Stimulated activated CD8-positive, alpha-beta memory T cell treated with anti-CD3 and anti-CD28 coated beads, Interleukin-15, amount 100 ng/mL, for 24 hours (primary cell): ENCODE results near the gene MANSC4.

Source experiments
- DNase-seq: peaks from one replicate; pipeline ENCODE4 v3.0.0-alpha.2; 2020; ENCODE audit warnings: low read depth

The MANSC4 gene

DNA sequence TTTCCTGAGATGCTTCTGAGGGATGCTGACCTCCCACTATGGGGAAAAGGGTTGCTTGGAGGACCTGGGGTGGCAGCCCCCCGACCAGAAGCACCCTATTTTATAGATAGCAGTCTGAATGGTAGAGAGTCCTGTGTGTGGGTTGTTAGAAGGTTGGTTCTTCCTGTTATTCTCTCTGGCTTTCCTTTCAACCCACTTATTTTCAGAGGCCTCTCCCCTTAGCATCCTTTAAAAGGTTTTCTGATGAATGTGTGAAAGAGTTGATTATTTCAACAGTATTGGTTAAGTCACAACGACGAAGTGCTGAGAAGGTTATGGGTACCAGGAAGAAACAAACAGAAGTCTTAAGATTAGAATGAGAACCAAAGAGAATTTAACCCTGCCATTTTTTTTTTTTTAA is 20.8 kb upstream of the MANSC4 start:
- no peak for DNase-seq

DNA sequence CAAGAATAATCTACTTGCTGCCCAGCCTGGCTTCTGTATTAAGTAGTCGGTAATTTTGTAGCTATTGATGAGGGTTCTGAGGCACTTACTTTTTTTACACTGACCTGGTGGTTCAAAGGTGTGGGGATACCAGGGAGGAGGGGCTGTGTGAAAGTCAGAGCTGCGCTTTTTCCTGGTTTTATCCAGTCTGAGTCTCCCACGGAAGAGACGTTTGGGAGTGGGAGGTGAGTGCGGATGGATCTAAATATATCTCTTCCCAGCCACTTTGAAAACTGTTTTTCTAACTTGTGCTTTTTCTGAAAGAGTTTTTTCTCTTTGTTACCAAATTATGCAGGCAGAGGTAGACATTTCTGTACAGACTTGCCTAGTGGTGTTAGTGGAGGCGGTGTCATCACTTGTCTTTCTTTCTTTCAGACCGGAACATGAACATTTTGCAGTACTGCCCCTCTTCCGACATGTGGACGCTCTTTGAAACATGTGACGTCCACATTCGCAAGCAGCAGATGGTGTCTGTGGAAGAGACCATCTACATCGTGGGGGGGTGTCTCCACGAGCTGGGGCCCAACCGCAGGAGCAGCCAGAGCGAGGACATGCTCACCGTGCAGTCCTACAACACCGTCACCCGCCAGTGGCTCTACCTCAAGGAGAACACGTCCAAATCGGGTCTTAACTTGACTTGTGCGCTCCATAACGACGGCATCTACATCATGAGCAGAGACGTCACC is 17.4 kb upstream of the MANSC4 start:
- DNase-seq, result no peak

DNA sequence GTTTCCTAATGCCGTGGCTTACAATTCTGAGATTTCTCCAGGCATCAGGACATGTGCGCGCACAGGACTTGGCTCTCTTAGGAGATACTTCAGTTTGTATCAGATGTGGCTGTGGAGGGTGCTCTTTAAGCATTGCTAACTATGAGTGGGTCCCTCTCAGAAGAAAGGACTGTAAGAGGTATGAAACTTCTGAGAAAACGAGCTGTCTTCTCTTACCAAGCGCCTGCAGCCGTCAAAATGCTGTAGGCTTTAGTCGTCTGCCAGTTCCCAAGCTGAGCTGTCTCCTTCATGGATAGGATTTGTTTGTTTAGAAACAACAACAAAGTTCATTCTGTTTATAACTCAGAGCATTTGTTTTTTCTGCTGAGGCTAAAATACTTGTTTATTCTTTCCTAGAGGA is 16.1 kb upstream of the MANSC4 start:
- no peak for DNase-seq

DNA sequence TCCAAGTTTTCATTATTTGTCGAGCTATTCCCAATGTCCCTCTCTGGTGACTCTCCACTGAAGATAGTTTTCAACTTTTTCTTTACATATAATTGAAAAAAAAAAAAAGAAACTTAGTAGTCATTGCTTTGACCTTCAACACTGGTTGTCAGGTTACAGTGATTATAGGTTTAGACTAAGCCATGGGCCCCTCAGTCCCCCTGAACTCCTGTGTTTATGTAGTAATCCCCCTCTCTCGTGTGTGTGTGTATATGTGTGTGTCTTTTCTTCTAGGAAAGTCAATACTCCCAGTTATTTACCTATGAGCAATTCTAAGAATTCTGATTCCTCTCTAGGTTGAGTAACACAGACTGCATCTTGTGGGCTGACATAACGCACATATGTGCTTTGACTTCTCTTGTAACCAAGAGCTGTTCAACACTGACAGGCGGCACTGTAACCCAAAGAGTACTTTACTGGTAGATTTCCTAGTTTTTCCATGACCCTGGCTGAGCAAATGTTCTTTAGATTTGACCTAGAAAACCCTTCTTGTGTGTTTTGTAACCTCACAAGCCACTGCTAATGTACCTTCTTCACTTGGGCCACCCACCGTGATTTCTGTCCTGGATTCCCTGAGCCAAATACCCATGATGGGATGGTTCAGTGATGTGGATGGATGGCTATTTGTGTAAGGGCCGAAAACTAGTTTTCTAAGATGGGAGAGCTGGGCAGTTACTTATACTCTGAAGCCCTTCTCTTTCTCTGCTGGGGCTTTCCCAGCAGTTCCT is 15.0 kb upstream of the MANSC4 start:
- DNase-seq, result no peak

GRCh38 chr12:27790179-27790578 is 10.1 kb upstream of the MANSC4 start:
- no peak for DNase-seq

GRCh38 chr12:27787559-27787958 is 7.5 kb upstream of the MANSC4 start:
- no peak for DNase-seq

GRCh38 chr12:27785882-27786570 is 6.0 kb upstream of the MANSC4 start:
- no peak for DNase-seq

DNA sequence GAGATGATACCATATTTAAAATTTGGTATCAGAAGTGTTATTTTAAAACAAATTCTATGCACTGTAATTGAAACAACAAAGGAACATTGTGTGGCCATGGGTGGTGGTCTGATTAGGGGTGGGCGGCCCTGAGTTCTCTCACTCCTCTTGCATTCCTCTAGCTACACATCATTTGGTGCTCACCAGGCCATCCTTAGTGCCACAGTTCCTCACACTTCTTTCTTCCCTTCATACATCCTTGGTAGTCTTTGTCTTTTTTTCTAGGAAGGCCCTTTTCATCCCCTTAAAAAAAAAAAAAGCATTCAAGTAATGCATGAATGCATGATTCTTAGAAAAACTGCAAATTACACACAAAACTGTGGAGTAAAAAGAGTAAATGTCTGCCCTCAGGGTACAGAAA is 2.4 kb upstream of the MANSC4 start:
- DNase-seq, result no peak

DNA sequence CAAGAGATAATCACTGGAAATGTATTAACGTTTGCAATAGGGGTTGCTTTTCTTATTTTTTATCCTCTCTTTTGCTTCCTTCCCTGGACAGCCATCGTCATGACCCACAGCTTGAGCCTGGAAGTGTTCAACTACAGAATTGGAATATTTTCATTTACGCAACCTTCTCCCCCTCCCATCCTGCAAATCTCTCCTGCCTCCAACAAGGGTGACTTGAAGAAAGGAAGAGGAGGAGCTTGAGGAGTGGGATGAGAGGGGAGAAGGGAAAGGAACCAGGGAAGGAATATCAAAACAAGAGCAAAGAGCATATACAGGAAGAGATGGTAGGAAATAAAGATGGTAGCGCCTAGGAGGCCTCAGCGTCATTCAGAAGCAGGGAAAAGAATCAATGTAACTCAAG is 1.6 kb upstream of the MANSC4 start:
- no peak for DNase-seq

DNA sequence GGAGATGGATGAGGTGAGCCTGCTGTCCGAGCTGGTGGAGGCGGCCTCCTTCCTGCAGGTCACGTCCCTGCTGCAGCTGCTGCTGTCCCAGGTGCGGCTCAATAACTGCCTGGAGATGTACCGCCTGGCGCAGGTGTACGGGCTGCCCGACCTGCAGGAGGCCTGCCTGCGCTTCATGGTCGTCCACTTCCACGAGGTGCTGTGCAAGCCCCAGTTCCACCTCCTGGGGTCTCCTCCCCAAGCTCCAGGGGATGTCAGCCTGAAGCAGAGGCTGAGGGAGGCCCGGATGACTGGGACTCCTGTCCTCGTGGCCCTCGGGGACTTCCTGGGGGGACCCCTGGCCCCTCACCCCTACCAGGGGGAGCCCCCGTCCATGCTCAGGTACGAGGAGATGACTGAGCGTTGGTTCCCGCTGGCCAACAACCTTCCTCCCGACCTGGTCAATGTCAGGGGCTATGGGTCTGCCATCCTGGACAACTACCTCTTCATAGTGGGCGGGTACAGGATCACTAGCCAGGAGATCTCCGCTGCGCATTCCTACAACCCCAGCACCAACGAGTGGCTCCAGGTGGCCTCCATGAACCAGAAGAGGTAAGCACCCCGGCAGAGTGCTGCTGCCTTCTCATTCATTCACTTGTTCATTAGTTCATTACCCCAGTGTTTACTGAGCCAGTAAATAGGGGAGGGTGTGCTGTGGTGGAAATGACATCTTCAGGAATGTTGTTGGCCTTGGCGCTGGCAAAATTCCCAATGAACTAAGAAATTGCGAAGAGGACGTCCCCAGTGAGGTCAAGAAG is 774 bp upstream of the MANSC4 start:
- DNase-seq, result peak; percentile 3

DNA sequence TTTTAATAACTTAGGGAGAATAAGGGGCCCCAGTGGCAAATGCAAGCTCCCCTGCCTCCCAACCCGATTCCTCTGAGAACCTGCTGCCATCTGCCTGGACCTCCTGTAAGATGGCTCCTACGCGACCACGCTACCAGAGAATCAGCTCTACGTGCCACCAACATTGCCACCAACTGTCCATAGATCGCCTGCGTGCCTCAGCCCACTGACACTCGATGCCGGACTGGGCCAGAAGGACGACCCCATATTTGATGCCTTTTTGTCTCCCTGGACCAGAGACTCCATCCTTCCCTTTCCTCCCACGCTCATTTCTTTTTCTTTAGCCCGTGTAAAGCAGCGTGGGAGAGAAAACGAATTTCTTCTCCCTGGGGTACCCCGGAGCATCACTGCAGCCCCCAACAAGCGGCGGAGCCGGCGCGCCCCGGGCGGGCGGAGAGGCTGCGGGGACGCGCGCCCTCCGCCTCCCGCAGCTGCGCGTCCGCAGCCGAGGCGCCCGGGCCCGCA is 568 bp downstream of the MANSC4 start:
- DNase-seq, result no peak

- DNase-seq, result no peak
Measured at GRCh38 chr12:27778206-27778605, 1.8 kb downstream of the MANSC4 start.

DNA sequence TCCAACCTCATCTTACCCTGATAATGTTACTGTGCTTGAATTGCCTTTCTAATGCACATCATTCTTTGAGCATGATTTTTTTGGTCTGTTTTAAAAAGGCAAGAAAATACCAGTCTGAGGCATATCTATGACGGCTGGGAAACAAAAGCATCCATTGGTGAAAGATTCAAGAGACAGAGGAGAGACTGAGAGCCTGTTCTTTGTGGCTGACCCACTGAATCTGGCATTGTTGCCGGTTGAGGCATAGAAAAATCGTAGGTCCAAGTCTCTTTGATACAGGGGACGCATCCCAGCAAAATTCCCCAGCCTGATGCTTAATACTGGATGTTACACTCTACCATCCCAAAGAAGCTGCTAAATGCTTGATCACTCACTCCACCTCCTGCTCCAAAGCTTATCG is 2.9 kb downstream of the MANSC4 start:
- DNase-seq, result no peak

DNA sequence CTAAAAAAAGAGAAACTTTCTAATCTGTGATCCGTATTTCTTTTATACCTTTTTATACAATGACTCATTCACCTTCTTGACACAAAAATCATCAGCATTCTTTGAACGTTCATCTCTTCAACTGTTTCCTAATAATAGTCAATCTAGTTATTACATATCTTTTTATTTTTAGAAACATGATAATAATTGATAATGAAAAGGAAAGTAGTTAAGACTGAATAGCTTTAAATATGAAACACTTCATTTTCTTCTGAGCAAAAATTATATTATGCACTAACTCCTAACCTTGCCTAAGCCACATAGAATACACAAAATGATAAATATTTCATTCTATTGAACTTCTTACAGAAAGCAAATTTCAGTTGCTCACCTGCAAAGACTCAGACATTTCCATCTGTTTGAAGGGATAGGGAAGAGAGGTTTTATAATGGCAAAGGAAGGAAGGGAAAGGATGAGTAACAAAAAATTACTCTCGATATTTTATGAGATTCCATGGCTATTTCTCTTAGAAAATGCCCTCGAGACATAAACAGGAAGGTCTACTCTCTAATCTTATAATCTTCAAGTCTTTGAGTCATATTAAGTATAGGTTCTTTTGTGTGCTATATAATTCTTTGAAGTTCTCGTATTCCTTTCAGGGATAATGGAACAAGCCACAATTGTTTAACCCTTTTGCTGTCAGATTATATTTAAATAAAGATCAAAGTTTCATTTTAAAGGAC is 7.5 kb downstream of the MANSC4 start:
- DNase-seq, result no peak

GRCh38 chr12:27771481-27772327 is 8.3 kb downstream of the MANSC4 start:
- no peak for DNase-seq

DNA sequence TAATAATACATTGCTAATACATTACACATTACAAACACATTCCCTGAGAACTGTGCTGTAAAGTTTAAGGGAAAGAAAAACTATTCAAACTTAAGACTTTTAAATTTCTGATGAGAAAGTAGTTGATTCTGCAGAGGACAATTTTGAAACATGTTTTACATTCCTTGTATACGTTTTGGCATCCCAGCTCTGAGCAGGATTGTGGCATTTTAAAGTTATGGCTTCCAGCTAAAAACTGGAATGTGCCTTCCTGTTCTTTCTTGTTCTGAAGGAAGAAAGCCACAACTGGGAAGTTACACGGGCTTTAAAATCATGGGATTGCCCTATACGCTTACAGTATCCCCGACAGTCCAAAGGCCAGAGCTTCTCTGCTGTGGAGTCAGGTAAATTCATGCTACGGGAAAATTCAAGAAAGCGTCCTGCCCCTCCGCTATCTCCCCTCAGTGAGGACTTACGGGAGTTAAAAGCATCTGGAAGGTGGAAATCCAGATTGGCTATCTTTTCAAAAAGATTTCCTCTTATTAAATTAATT is 10.8 kb downstream of the MANSC4 start:
- DNase-seq, result no peak

DNA sequence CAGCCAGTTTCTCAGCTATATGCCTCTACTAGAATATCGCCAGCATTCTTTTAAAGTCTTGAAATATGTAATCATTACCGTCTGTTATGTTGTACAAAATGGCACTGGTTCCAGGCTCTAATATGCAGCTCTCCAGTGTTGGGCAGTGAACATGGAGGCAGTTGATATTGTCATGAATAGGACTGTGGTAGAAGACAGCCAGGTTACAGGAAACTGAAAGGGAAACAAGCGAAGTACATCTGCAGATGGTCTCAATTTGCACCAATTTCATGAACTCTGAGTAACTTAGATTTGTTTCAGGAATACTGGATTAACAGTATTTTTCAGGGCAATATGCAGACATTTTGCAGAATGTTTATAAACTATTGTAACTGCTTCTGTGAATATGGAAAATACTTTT is 13.4 kb downstream of the MANSC4 start:
- DNase-seq, result no peak

GRCh38 chr12:27762757-27763156 is 17.3 kb downstream of the MANSC4 start:
- no peak for DNase-seq

- DNase-seq, result no peak
Measured at GRCh38 chr12:27756670-27757195, 23.3 kb downstream of the MANSC4 start.

DNA sequence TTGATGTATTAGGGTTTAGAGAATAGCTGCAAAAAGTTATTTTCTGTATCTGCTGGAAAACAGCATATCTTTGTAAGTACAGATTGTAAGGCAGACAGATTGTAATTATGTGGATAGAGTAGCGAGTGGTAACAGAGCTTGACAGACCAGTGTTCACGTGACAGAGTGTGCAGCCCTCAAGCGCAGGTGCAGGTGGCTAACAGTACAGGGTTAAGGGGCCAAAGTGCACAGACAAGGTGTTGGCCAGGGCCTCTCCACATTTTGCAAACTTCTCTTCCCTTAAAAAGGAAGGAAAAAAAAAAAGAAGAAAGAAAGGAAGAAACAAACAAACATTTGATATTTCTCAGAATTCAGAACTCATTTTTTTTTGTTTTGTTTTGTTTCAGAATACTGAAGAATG is 25.2 kb downstream of the MANSC4 start:
- DNase-seq, result no peak
